ENCODE data around the gene TBC1D10B. TPM values are rescaled to one million over a fixed set of nuclear protein-coding genes. Genes with fewer than 3 reads are reported as not detected.

Gene TBC1D10B
- total RNA-seq, 6 donors from 2014 or later, result 31.1 to 71.2 (median 40.3) TPM

DNA sequence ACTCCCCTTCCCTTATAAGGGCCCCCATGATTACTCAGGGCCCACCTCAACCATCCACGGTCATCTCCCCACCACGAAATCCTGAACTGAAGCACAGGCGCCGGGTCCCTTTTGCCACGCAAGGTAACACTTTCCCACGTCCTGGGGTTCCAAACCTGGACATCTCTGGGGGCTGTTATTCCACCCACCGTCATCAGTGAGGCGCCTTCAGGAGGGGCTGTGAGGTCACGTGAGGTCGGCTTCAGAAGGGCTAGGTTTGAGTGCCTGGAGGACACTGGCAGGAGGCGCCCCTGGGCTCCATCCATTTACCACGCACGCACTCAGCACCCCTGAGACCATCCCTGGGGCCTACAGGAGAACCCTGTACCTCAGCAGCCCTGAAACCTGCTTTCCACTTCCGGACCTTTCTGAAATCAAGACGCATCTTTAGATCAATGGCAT is 19.3 kb downstream of the TBC1D10B start:
- peak overlapping the region in 1 of 4 donors; percentile 96 for H3K27ac ChIP-seq
- H3K36me3 ChIP-seq, result peaks cover 12 to 43% (median 36%) of the 10 kb centered on the region in 4 donors
- TF ChIP-seq EP300 (IDR thresholded peaks at IDR 0.05) (no peak), POLR2AphosphoS5 (IDR thresholded peaks at IDR 0.05) (no peak), POLR2A (IDR thresholded peaks at IDR 0.05) (no peak), CTCF (IDR thresholded peaks at IDR 0.05) (no peak)
- peaks cover 33 to 41% (median 35%) of the 10 kb centered on the region in 4 donors for H3K4me1 ChIP-seq
- DNase-seq, result no peak
- WGBS, 2 donors, result 93 to 100% methylated on average over 10 to 15 of the region's 15 CpGs
- no peaks in the 10 kb centered on the region for H3K27me3 ChIP-seq
- ATAC-seq (ENCODE audit: low FRiP score in 2 of 2), result no peak
- H3K9me3 ChIP-seq, result no peaks in the 10 kb centered on the region
- H3K4me3 ChIP-seq, result no peak overlapping the region

DNA sequence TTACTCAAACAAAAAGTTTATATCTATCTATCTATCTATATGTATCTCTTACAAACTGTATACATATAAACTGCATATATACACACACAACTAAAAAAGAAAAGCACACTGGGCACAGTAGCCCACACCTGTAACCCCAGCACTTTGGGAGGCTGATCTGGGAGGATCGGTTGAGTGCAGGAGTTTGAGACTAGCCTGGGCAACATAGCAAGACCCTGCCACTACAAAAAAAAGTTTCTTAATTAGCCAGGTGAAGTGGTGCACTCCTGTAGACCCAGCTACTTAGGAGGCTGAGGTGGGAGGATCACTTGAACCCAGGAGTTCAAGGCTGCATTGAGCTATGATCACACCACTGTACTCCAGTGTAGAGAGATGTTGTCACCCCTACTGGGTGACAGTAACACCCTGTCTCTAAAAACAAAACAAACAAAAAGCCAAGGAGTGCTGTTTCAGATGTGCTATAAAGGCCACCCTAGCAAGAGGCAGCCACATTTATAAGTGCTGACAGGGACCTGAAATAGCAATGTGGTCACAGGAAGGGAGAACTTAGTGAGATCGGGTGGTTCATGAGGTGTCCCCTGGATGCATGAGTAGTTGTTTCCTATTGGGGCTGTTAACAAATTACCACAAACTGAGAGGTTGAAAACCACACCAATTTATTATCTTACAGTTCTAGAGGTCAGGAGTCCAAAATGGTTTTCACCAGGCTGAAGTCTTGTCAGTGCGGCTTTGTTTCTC is 20.0 kb downstream of the TBC1D10B start:
- 73 to 86% methylated on average over 3 of the region's 3 CpGs for WGBS, 2 donors
- H3K4me1 ChIP-seq, result peaks cover 29 to 36% (median 30%) of the 10 kb centered on the region in 4 donors
- no peak overlapping the region for H3K4me3 ChIP-seq
- H3K27me3 ChIP-seq, result no peaks in the 10 kb centered on the region
- DNase-seq, result peak in 1 of 2 donors; percentile 2
- H3K27ac ChIP-seq, result no peak overlapping the region
- TF ChIP-seq POLR2AphosphoS5 (IDR thresholded peaks at IDR 0.05), result no peak
- TF ChIP-seq EP300 (IDR thresholded peaks at IDR 0.05), result no peak
- TF ChIP-seq POLR2A (IDR thresholded peaks at IDR 0.05), result no peak
- TF ChIP-seq CTCF (IDR thresholded peaks at IDR 0.05), result no peak
- ATAC-seq (ENCODE audit: low FRiP score in 2 of 2), result no peak
- no peaks in the 10 kb centered on the region for H3K9me3 ChIP-seq
- peaks cover 12 to 43% (median 36%) of the 10 kb centered on the region in 4 donors for H3K36me3 ChIP-seq

DNA sequence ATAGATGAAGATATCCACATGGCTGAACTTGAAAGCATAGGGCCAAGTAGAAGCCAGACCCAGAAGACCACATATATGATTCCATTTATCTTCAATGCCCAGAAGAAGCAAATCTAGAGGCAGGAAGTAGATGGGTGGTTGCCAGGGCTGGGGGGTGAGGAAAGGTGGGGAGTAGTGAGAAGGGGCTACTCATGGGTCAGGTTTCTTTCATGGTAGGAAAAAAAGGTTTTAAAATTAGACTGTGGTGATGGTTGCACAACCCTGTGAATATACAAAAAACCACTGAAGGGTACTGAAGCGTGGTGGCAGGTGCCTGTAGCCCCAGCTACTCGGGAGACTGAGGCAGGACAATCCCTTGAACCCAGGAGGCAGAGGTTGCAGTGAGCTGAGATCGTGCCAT is 20.6 kb downstream of the TBC1D10B start:
- Histone ChIP-seq H3K27me3 (no peaks in the 10 kb centered on the region), H3K4me1 (peaks cover 29 to 35% (median 30%) of the 10 kb centered on the region in 4 donors), H3K27ac (peak overlapping the region in 1 of 4 donors; percentile 11), H3K4me3 (no peak overlapping the region), H3K9me3 (no peaks in the 10 kb centered on the region), H3K36me3 (peaks cover 12 to 43% (median 36%) of the 10 kb centered on the region in 4 donors)
- TF ChIP-seq CTCF (IDR thresholded peaks at IDR 0.05), result no peak
- no peak for TF ChIP-seq POLR2A (IDR thresholded peaks at IDR 0.05)
- 75 to 76% methylated on average over 3 of the region's 3 CpGs for WGBS, 2 donors
- ATAC-seq (ENCODE audit: low FRiP score in 2 of 2) (no peak), DNase-seq (peak in 1 of 2 donors; percentile 11)

DNA sequence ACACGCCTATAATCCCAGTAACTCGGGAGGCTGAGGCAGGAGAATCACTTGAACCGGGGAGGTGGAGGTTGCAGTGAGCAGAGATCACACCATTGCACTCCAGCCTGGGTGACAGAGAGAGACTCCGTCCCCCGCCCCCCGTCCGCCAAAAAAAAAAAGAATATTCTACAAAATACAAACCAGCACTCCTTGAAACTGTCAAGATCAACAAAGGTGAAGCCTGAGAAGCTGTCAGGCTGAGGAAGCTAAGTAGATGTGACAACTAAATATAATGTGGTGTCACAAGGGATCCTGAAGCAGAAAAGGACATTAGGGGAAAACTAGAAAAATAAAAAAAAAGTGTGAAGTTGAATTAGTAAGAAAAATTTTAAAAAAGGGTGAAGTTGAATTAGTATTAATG is 21.4 kb downstream of the TBC1D10B start:
- DNase-seq (peak in 1 of 2 donors; percentile 1), ATAC-seq (ENCODE audit: low FRiP score in 2 of 2) (no peak)
- peak overlapping the region in 1 of 4 donors; percentile 11 for H3K27ac ChIP-seq
- H3K4me1 ChIP-seq, result peaks cover 23 to 28% (median 25%) of the 10 kb centered on the region in 4 donors
- no peak for TF ChIP-seq POLR2AphosphoS5 (IDR thresholded peaks at IDR 0.05)
- no peak for TF ChIP-seq EP300 (IDR thresholded peaks at IDR 0.05)
- TF ChIP-seq CTCF (IDR thresholded peaks at IDR 0.05), result no peak
- no peak for TF ChIP-seq POLR2A (IDR thresholded peaks at IDR 0.05)
- no peak overlapping the region for H3K4me3 ChIP-seq
- H3K27me3 ChIP-seq, result no peaks in the 10 kb centered on the region
- H3K9me3 ChIP-seq, result no peaks in the 10 kb centered on the region
- WGBS, 2 donors, result 84 to 91% methylated on average over 7 of the region's 7 CpGs
- H3K36me3 ChIP-seq, result peaks cover 12 to 43% (median 36%) of the 10 kb centered on the region in 4 donors
